GM12878 (cell line): ENCODE results near the gene ITGAL. TPM values are rescaled to one million over a fixed set of nuclear protein-coding genes. Genes with fewer than 3 reads are reported as not detected.
A peak's percentile ranks its signal among the peaks of the same experiment; 100 is the strongest.

Source experiments
- ATF2 ChIP-seq: IDR thresholded peaks from 2 replicates; pipeline ENCODE4 v1.6.1; 2012; ENCODE audit warnings: low read length, inconsistent platforms
- BACH1 ChIP-seq: fragments of 450-650 bp; IDR thresholded peaks from 2 replicates; pipeline ENCODE4 v1.6.1; 2017; ENCODE audit warnings: mild to moderate bottlenecking, borderline replicate concordance
- CUX1 ChIP-seq: IDR thresholded peaks from 2 replicates; pipeline ENCODE4 v1.6.1; 2012; ENCODE audit warnings: improper control_type of control experiment, low read depth, low read length; ENCODE audit not compliant: insufficient replicate concordance
- FOXK2 ChIP-seq: fragments of 450-650 bp; IDR thresholded peaks from 2 replicates; pipeline ENCODE4 v1.6.1; 2017; ENCODE audit warnings: mild to moderate bottlenecking, moderate library complexity
- IRF5 ChIP-seq: fragments of 450-650 bp; IDR thresholded peaks from 2 replicates; pipeline ENCODE4 v1.6.1; 2017; ENCODE audit warnings: borderline replicate concordance
- LARP7 ChIP-seq: fragments of 450-650 bp; IDR thresholded peaks from 2 replicates; pipeline ENCODE4 v1.6.1; 2017; ENCODE audit warnings: mild to moderate bottlenecking
- NFIC ChIP-seq: IDR thresholded peaks from 2 replicates; pipeline ENCODE4 v1.6.1; 2012; ENCODE audit warnings: low read depth, mild to moderate bottlenecking, inconsistent platforms, low read length, moderate library complexity
- RELB ChIP-seq: fragments of 450-650 bp; IDR thresholded peaks from 2 replicates; pipeline ENCODE4 v1.6.1; 2017; ENCODE audit warnings: low read depth, mild to moderate bottlenecking, moderate library complexity
- REST ChIP-seq: IDR thresholded peaks from 2 replicates; pipeline ENCODE4 v1.6.1; 2012; ENCODE audit warnings: mild to moderate bottlenecking, low read depth, low read length
- SMC3 ChIP-seq: IDR thresholded peaks from 2 replicates; pipeline ENCODE4 v1.6.1; 2011; ENCODE audit warnings: low read length, improper control_type of control experiment, borderline replicate concordance
- ZBTB33 ChIP-seq: fragments of 450-650 bp; IDR thresholded peaks from 2 replicates; pipeline ENCODE4 v1.6.1; 2017; ENCODE audit warnings: mild to moderate bottlenecking
- ZSCAN29 ChIP-seq: fragments of 450-650 bp; IDR thresholded peaks from 2 replicates; pipeline ENCODE4 v1.6.1; 2017; ENCODE audit warnings: mild to moderate bottlenecking, moderate library complexity
- ZZZ3 ChIP-seq: IDR thresholded peaks from 2 replicates; pipeline ENCODE4 v1.6.1; 2011; ENCODE audit warnings: low read depth; ENCODE audit not compliant: control insufficient read depth, insufficient read length
- polyA plus RNA-seq, 11 experiments: library from polyadenylated mRNA; depleted of rRNA in 4 of 11; unstranded in 6 of 11; stranded (reverse) in 5 of 11; fragments of >200 nt; fragmentation: Nextera tagmentation in 4 of 11; fragmentation: Illumina TruSeq in 1 of 11; extraction: Ambion mirVana in 4 of 11; extraction: Trizol in 1 of 11; gene quantifications; 1 replicate in 1 of 11; 2 replicates in 10 of 11; pipeline versions ENCODE4 v1.2.1 to v1.2.3, GENCODE V29; 2011 to 2016; ENCODE audit warnings: inconsistent platforms in 2 of 11, missing spikeins in 2 of 11, low read depth in 1 of 11
- total RNA-seq, 4 experiments: library from RNA; depleted of rRNA in 3 of 4; stranded (reverse); fragments of >200 nt in 3 of 4; fragmentation: Illumina TruSeq in 1 of 4; extraction: Trizol in 1 of 4; gene quantifications; 2 replicates each; pipeline versions ENCODE4 v1.2.1 to v1.2.3, GENCODE V29; 2013 to 2021

ITGAL gene
- total and polyA plus RNA-seq, 10 of the 15 experiments (the other 5 are each of a cell fraction or from before 2014, with no cell fraction given), result 10.7 to 170 (median 96.9) TPM

GRCh38 chr16:30472328-30472942 lies at the start of gene ITGAL (continued):
- TF ChIP-seq REST, result no peak
- TF ChIP-seq LARP7, result peak; percentile 73; the same call in 1 of the 2 replicates
- no peak for TF ChIP-seq ZZZ3
- TF ChIP-seq ATF2, result peak; percentile 17; the same call in 1 of the 2 replicates
- TF ChIP-seq ZBTB33, result no peak
- TF ChIP-seq SMC3, result peak; percentile 19; the same call in 1 of the 2 replicates
- TF ChIP-seq ZSCAN29, result no peak
- TF ChIP-seq NFIC, result peak; percentile 68
- TF ChIP-seq BACH1, result peak; percentile 81; the same call in 1 of the 2 replicates
- TF ChIP-seq RELB, result peak; percentile 84
- TF ChIP-seq FOXK2, result no peak; the same call in 1 of the 2 replicates
- TF ChIP-seq IRF5, result no peak; the same call in 1 of the 2 replicates
- peak; percentile 75 for TF ChIP-seq CUX1
